Measurements from ENCODE around the gene BOD1.
A peak's percentile ranks its signal among the peaks of the same experiment; 100 is the strongest.

Gene BOD1

GRCh38 chr5:173638126-173639040 is 21.9 kb upstream of the BOD1 start:
- TF ChIP-seq POLR2AphosphoS5 (IDR thresholded peaks at IDR 0.05; ENCODE audit: low read depth, low read length) (no peak), POLR2A (IDR thresholded peaks at IDR 0.05; ENCODE audit: low read depth, low read length) (no peak), TAF1 (IDR thresholded peaks at IDR 0.05; ENCODE audit: borderline replicate concordance, low read depth, low read length) (no peak)
- DNase-seq (ENCODE audit: insufficient read length): no peak
- FAIRE-seq: no peak

- no peak for TF ChIP-seq TAF1 (IDR thresholded peaks at IDR 0.05; ENCODE audit: borderline replicate concordance, low read depth, low read length)
- TF ChIP-seq POLR2AphosphoS5 (IDR thresholded peaks at IDR 0.05; ENCODE audit: low read depth, low read length): no peak
- no peak for TF ChIP-seq POLR2A (IDR thresholded peaks at IDR 0.05; ENCODE audit: low read depth, low read length)
- DNase-seq (ENCODE audit: insufficient read length) (no peak), FAIRE-seq (no peak)
Measured at GRCh38 chr5:173637340-173637739, 20.9 kb upstream of the BOD1 start.

GRCh38 chr5:173634465-173634983 is 18.1 kb upstream of the BOD1 start:
- TF ChIP-seq POLR2AphosphoS5 (IDR thresholded peaks at IDR 0.05; ENCODE audit: low read depth, low read length): no peak
- TF ChIP-seq TAF1 (IDR thresholded peaks at IDR 0.05; ENCODE audit: borderline replicate concordance, low read depth, low read length): no peak
- TF ChIP-seq POLR2A (IDR thresholded peaks at IDR 0.05; ENCODE audit: low read depth, low read length): no peak
- FAIRE-seq (no peak), DNase-seq (ENCODE audit: insufficient read length) (no peak)

- FAIRE-seq (no peak), DNase-seq (ENCODE audit: insufficient read length) (no peak)
- TF ChIP-seq POLR2A (IDR thresholded peaks at IDR 0.05; ENCODE audit: low read depth, low read length): no peak
- no peak for TF ChIP-seq TAF1 (IDR thresholded peaks at IDR 0.05; ENCODE audit: borderline replicate concordance, low read depth, low read length)
- no peak for TF ChIP-seq POLR2AphosphoS5 (IDR thresholded peaks at IDR 0.05; ENCODE audit: low read depth, low read length)
Measured at GRCh38 chr5:173633304-173633703, 16.9 kb upstream of the BOD1 start.

GRCh38 chr5:173631478-173631877 is 15.0 kb upstream of the BOD1 start:
- peak; percentile 9 for FAIRE-seq
- TF ChIP-seq TAF1 (IDR thresholded peaks at IDR 0.05; ENCODE audit: borderline replicate concordance, low read depth, low read length) (no peak), POLR2AphosphoS5 (IDR thresholded peaks at IDR 0.05; ENCODE audit: low read depth, low read length) (no peak), POLR2A (IDR thresholded peaks at IDR 0.05; ENCODE audit: low read depth, low read length) (no peak)
- no peak for DNase-seq (ENCODE audit: insufficient read length)

- DNase-seq (ENCODE audit: insufficient read length) (no peak), FAIRE-seq (no peak)
- TF ChIP-seq POLR2AphosphoS5 (IDR thresholded peaks at IDR 0.05; ENCODE audit: low read depth, low read length) (no peak), POLR2A (IDR thresholded peaks at IDR 0.05; ENCODE audit: low read depth, low read length) (no peak), TAF1 (IDR thresholded peaks at IDR 0.05; ENCODE audit: borderline replicate concordance, low read depth, low read length) (no peak)
Measured at GRCh38 chr5:173630724-173631365, 14.4 kb upstream of the BOD1 start.

- FAIRE-seq (peak; percentile 5), DNase-seq (ENCODE audit: insufficient read length) (peak; percentile 39)
- TF ChIP-seq TAF1 (IDR thresholded peaks at IDR 0.05; ENCODE audit: borderline replicate concordance, low read depth, low read length): no peak
- no peak for TF ChIP-seq POLR2AphosphoS5 (IDR thresholded peaks at IDR 0.05; ENCODE audit: low read depth, low read length)
Measured at GRCh38 chr5:173629628-173630027, 13.2 kb upstream of the BOD1 start.

GRCh38 chr5:173628501-173628900 is 12.1 kb upstream of the BOD1 start:
- no peak for TF ChIP-seq TAF1 (IDR thresholded peaks at IDR 0.05; ENCODE audit: borderline replicate concordance, low read depth, low read length)
- no peak for TF ChIP-seq POLR2AphosphoS5 (IDR thresholded peaks at IDR 0.05; ENCODE audit: low read depth, low read length)
- no peak for TF ChIP-seq POLR2A (IDR thresholded peaks at IDR 0.05; ENCODE audit: low read depth, low read length)
- DNase-seq (ENCODE audit: insufficient read length): no peak
- FAIRE-seq: no peak

GRCh38 chr5:173627860-173628392 is 11.5 kb upstream of the BOD1 start:
- FAIRE-seq: no peak
- TF ChIP-seq POLR2A (IDR thresholded peaks at IDR 0.05; ENCODE audit: low read depth, low read length) (no peak), POLR2AphosphoS5 (IDR thresholded peaks at IDR 0.05; ENCODE audit: low read depth, low read length) (no peak), TAF1 (IDR thresholded peaks at IDR 0.05; ENCODE audit: borderline replicate concordance, low read depth, low read length) (no peak)

GRCh38 chr5:173627271-173627670 is 10.8 kb upstream of the BOD1 start:
- no peak for FAIRE-seq
- TF ChIP-seq POLR2AphosphoS5 (IDR thresholded peaks at IDR 0.05; ENCODE audit: low read depth, low read length) (no peak), POLR2A (IDR thresholded peaks at IDR 0.05; ENCODE audit: low read depth, low read length) (no peak), TAF1 (IDR thresholded peaks at IDR 0.05; ENCODE audit: borderline replicate concordance, low read depth, low read length) (no peak)
- no peak for DNase-seq (ENCODE audit: insufficient read length)

More at GRCh38 chr5:173627860-173628392, 11.5 kb upstream of the BOD1 start:
- DNase-seq (ENCODE audit: insufficient read length): no peak

- FAIRE-seq: no peak
- DNase-seq (ENCODE audit: insufficient read length): no peak
- TF ChIP-seq TAF1 (IDR thresholded peaks at IDR 0.05; ENCODE audit: borderline replicate concordance, low read depth, low read length): no peak
- TF ChIP-seq POLR2AphosphoS5 (IDR thresholded peaks at IDR 0.05; ENCODE audit: low read depth, low read length): no peak
- no peak for TF ChIP-seq POLR2A (IDR thresholded peaks at IDR 0.05; ENCODE audit: low read depth, low read length)
Measured at GRCh38 chr5:173626505-173626820, 10.0 kb upstream of the BOD1 start.

Measured in GM12892 (cell line).